Type B pancreatic cell (in vitro differentiated cells): ENCODE measurements around the gene SELENBP1. TPM values are rescaled to one million over a fixed set of nuclear protein-coding genes. Genes with fewer than 3 reads are reported as not detected.

Source experiments
- DNase-seq: peaks from one replicate; pipeline ENCODE4 v3.0.0; 2021; ENCODE audit warnings: mixed read lengths; ENCODE audit not compliant: unreplicated experiment; ENCODE audit errors: extremely low spot score
- H3K27ac Mint-ChIP-seq: 2 replicates; pipeline ENCODE4 v1.8.0; 2021; ENCODE audit warnings: mild to moderate bottlenecking, mixed read lengths
- H3K27me3 Mint-ChIP-seq: 2 replicates; pipeline ENCODE4 v1.8.0; 2021; ENCODE audit warnings: mixed read lengths
- H3K36me3 Mint-ChIP-seq: 2 replicates; pipeline ENCODE4 v1.8.0; 2021; ENCODE audit warnings: mixed read lengths
- H3K4me1 Mint-ChIP-seq: one replicate; pipeline ENCODE4 v1.8.0; 2021; ENCODE audit warnings: mixed read lengths; ENCODE audit not compliant: unreplicated experiment
- H3K4me3 Mint-ChIP-seq: 2 replicates; pipeline ENCODE4 v1.8.0; 2021; ENCODE audit warnings: mild to moderate bottlenecking, mixed read lengths
- H3K9me3 Mint-ChIP-seq: 2 replicates; pipeline ENCODE4 v1.8.0; 2021; ENCODE audit warnings: mixed read lengths
- long read RNA-seq: library from polyadenylated mRNA; unstranded; transcript quantifications from one replicate; pipeline ENCODE4 v2.0.0, GENCODE V29; 2020
- total RNA-seq: library from RNA; stranded (reverse); gene quantifications from 2 replicates; pipeline ENCODE4 v1.2.1, GENCODE V29; 2021; ENCODE audit warnings: low replicate concordance
- TF ChIP-seq, protein P1 (sequence below): fragments of 200-600 bp; sonication (generic); conservative IDR thresholded peaks from 2 replicates; pipeline ENCODE4 v1.5.0; 2021; ENCODE audit warnings: antibody characterized with exemption, mild to moderate bottlenecking

The SELENBP1 gene
- total RNA-seq = 20.5 and 39.2 TPM in 2 replicates
- long read RNA-seq, transcript SELENBP1-201 (12 exons, 1,752 nt) = major isoform, 74 of 87 reads
- long read RNA-seq, partial matches to known transcripts = 3 of 87 reads
- long read RNA-seq, other reads (novel, unspliced or antisense) = 7 of 87 reads

GRCh38 chr1:151372058-151372934 lies at the start of gene SELENBP1:
Gene SELENBP1, minus strand, starts transcription at chr1:151372705. Its CDS starts 64 bp downstream, at chr1:151372641.
- Mint-ChIP-seq H3K27ac (peak within 1 kb of the TSS; percentile 76), H3K36me3 (no peaks in the 10 kb centered on the region), H3K27me3 (no peaks in the 10 kb centered on the region), H3K4me1 (peaks cover 26% of the 10 kb centered on the region), H3K9me3 (no peaks in the 10 kb centered on the region), H3K4me3 (peak within 1 kb of the TSS; percentile 84)
- DNase-seq = no peak
- TF ChIP-seq, protein P1, sequence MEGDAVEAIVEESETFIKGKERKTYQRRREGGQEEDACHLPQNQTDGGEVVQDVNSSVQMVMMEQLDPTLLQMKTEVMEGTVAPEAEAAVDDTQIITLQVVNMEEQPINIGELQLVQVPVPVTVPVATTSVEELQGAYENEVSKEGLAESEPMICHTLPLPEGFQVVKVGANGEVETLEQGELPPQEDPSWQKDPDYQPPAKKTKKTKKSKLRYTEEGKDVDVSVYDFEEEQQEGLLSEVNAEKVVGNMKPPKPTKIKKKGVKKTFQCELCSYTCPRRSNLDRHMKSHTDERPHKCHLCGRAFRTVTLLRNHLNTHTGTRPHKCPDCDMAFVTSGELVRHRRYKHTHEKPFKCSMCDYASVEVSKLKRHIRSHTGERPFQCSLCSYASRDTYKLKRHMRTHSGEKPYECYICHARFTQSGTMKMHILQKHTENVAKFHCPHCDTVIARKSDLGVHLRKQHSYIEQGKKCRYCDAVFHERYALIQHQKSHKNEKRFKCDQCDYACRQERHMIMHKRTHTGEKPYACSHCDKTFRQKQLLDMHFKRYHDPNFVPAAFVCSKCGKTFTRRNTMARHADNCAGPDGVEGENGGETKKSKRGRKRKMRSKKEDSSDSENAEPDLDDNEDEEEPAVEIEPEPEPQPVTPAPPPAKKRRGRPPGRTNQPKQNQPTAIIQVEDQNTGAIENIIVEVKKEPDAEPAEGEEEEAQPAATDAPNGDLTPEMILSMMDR = no peak

DNA sequence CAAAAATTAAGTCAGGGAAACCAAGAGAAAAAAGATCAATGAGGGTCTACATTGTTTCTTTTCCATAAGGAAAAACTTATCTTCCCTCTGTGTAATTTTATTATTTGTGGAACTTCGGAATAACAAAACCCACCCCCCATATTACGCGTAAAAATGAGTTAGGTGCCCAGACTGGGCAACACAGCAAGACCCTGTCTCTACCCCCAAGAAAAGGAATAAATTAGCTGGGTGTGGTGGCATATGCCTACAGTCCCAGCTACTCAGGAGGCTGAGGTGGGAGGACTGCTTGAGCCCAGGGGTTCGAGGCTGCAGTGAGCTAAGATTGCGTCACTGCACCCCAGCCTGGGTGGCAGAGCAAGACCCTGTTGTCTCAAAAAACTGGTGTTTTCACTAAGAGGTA lies 47.3 kb upstream of the SELENBP1 start:
- no peaks in the 10 kb centered on the region for H3K27me3 Mint-ChIP-seq
- TF ChIP-seq, protein P1 = no peak

DNA sequence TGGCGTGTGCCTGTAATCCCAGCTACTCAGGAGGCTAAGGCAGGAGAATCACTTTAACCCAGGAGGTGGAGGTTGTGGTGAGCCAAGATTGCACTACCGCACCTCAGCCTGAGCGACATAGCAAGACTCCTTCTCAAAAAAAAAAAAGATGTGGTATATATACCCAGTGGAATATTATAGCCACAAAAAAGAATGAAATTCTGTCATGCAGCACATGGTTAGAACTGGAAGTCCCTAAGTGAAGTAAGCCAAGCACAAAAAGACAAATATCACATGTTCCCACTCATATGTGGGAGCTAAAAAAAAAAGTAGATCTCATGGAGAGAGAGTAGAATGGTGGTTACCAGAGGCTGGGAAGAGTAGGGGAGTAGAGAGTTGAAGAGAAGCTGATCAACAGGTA lies 45.6 kb upstream of the SELENBP1 start:
- Mint-ChIP-seq H3K27ac (peak overlapping the region; percentile 15), H3K36me3 (peaks cover 34% of the 10 kb centered on the region), H3K9me3 (no peaks in the 10 kb centered on the region), H3K27me3 (no peaks in the 10 kb centered on the region), H3K4me1 (no peaks in the 10 kb centered on the region), H3K4me3 (no peak overlapping the region)
- TF ChIP-seq, protein P1 = no peak
- no peak for DNase-seq

More for the DNA sequence above, 47.3 kb upstream of the SELENBP1 start:
- H3K4me1 Mint-ChIP-seq = no peaks in the 10 kb centered on the region
- no peak for DNase-seq
- no peaks in the 10 kb centered on the region for H3K9me3 Mint-ChIP-seq
- no peak overlapping the region for H3K27ac Mint-ChIP-seq
- H3K36me3 Mint-ChIP-seq = peaks cover 43% of the 10 kb centered on the region
- no peak overlapping the region for H3K4me3 Mint-ChIP-seq

DNA sequence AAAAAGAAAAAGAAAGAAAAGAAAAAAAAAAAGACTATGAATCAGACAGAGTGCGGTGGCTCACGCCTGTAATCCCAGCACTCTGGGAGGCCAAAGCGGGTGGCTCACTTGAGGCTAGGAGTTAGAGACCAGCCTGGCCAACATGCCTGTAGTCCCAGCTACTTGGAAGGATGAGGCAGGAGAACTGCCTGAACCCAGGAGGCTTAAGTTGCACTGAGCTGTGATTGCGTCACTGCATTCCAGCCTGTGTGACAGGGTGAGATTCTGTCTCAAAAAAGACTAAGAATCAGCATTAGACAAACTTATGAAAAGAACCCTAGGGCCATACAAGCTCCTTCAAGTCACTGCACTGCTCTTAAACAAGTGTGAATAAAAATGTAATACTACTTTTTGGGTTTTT lies 43.7 kb upstream of the SELENBP1 start:
- peaks cover 34% of the 10 kb centered on the region for H3K36me3 Mint-ChIP-seq
- DNase-seq = no peak

DNA sequence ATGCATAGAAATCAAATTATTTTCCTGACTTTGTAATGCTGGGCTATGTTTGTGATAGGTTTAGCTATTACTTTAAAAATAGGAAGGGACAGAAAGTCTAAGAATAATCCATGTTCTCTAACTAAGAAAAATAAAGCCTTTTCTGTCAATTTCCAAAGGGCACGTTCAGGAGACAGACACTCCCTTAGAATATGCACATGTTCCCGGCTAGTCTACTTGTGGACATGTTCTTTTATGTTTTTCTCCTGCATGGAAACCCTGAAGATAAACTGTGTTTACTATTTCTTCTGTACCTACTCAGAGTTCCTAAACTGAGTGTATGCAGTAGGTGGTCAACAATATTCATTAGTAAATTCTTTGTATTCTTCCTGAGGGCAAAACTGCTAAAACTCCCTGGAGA lies 39.4 kb upstream of the SELENBP1 start:
- Mint-ChIP-seq H3K27me3 (no peaks in the 10 kb centered on the region), H3K27ac (no peak overlapping the region), H3K4me3 (no peak overlapping the region), H3K36me3 (peaks cover 34% of the 10 kb centered on the region), H3K9me3 (no peaks in the 10 kb centered on the region), H3K4me1 (no peaks in the 10 kb centered on the region)
- TF ChIP-seq, protein P1 = no peak
- no peak for DNase-seq

More for the DNA sequence above, 43.7 kb upstream of the SELENBP1 start:
- no peaks in the 10 kb centered on the region for H3K27me3 Mint-ChIP-seq
- TF ChIP-seq, protein P1 = no peak
- no peaks in the 10 kb centered on the region for H3K4me1 Mint-ChIP-seq
- no peaks in the 10 kb centered on the region for H3K9me3 Mint-ChIP-seq
- no peak overlapping the region for H3K4me3 Mint-ChIP-seq
- no peak overlapping the region for H3K27ac Mint-ChIP-seq
